IMR-90 (cell line): Measurements from ENCODE around the gene CCNK. TPM values are rescaled to one million over a fixed set of nuclear protein-coding genes. Genes with fewer than 3 reads are reported as not detected.

Experiments used
- ATAC-seq: fragments of 200-7000 bp; cut with Tn5 transposase; 2 replicates; pipeline ENCODE4 v1.9.1; 2020; ENCODE audit warnings: low read depth, mild to moderate bottlenecking, moderate library complexity
- BruUV-seq: library from RNA; stranded (reverse); fragments of 400-500 nt; replicated peaks from 2 replicates; lab custom pipeline; 2021; lab: Mats Ljungman, UMichigan
- CTCF ChIA-PET: fragments of 300-600 bp; formaldehyde crosslinking; extraction: SDS; loops from one replicate; lab custom pipeline; 2021; ENCODE audit warnings: antibody characterized with exemption; lab: Yijun Ruan, JAX
- POLR2A ChIA-PET: fragments of 300-600 bp; sonication (Branson Sonifier 250); formaldehyde crosslinking; loops from one replicate; lab custom pipeline; 2022; ENCODE audit warnings: antibody characterized with exemption; ENCODE audit not compliant: unreplicated experiment; lab: Charles Lee
- DNase-seq: peaks from one replicate; pipeline ENCODE4 v3.0.0; 2013
- H2AFZ ChIP-seq: replicated peaks from 2 replicates; pipeline ENCODE3; 2013; ENCODE audit warnings: low read length, mild to moderate bottlenecking; ENCODE audit not compliant: poor library complexity
- H2AK5ac ChIP-seq: 2 replicates; pipeline ENCODE4 v1.6.1; 2013; ENCODE audit warnings: low read depth, low read length, inconsistent platforms
- H2AK9ac ChIP-seq: replicated peaks from 2 replicates; pipeline ENCODE3; 2013; ENCODE audit warnings: mild to moderate bottlenecking, low read depth, low read length, moderate library complexity; ENCODE audit not compliant: poor library complexity
- H2BK120ac ChIP-seq: 2 replicates; pipeline ENCODE4 v1.6.1; 2013; ENCODE audit warnings: low read depth, low read length, inconsistent platforms
- H2BK15ac ChIP-seq: 3 replicates; pipeline ENCODE4 v1.6.1; 2013; ENCODE audit warnings: low read depth, low read length, inconsistent platforms
- H2BK20ac ChIP-seq: 2 replicates; pipeline ENCODE4 v1.6.1; 2013; ENCODE audit warnings: low read depth, mild to moderate bottlenecking, inconsistent platforms, low read length, moderate library complexity
- H2BK5ac ChIP-seq: 2 replicates; pipeline ENCODE4 v1.6.1; 2013; ENCODE audit warnings: mild to moderate bottlenecking, low read depth, low read length, inconsistent platforms; ENCODE audit not compliant: poor library complexity, severe bottlenecking
- H3K14ac ChIP-seq: replicated peaks from 2 replicates; pipeline ENCODE4 v1.6.1; 2013; ENCODE audit warnings: low read depth, low read length, inconsistent platforms
- H3K18ac ChIP-seq: 2 replicates; pipeline ENCODE4 v1.6.1; 2013; ENCODE audit warnings: low read depth, low read length, control low read depth
- H3K23ac ChIP-seq: 2 replicates; pipeline ENCODE4 v1.6.1; 2013; ENCODE audit warnings: low read depth, low read length, inconsistent platforms
- H3K27ac ChIP-seq: 2 replicates; pipeline ENCODE4 v1.5.1; 2013; ENCODE audit warnings: mild to moderate bottlenecking, control low read depth, low read length; ENCODE audit not compliant: insufficient read depth
- H3K27me3 ChIP-seq: 2 replicates; pipeline ENCODE4 v1.6.1; 2013; ENCODE audit warnings: low read length; ENCODE audit not compliant: control insufficient read depth, insufficient read depth
- H3K36me3 ChIP-seq: 2 replicates; pipeline ENCODE4 v1.6.1; 2013; ENCODE audit warnings: low read length, mixed read lengths; ENCODE audit not compliant: control insufficient read depth, insufficient read depth
- H3K4ac ChIP-seq: 2 replicates; pipeline ENCODE4 v1.6.1; 2013; ENCODE audit warnings: low read depth, low read length, inconsistent platforms
- H3K4me1 ChIP-seq: 2 replicates; pipeline ENCODE4 v1.6.1; 2013; ENCODE audit warnings: low read length, mixed read lengths; ENCODE audit not compliant: control insufficient read depth, insufficient read depth
- H3K4me2 ChIP-seq: 2 replicates; pipeline ENCODE4 v1.6.1; 2013; ENCODE audit warnings: low read depth, mild to moderate bottlenecking, control low read depth, low read length, moderate library complexity
- H3K4me3 ChIP-seq: 2 replicates; pipeline ENCODE4 v1.5.1; 2013; ENCODE audit warnings: low read depth, mild to moderate bottlenecking, control low read depth, low read length, moderate library complexity; ENCODE audit not compliant: insufficient read depth
- H3K56ac ChIP-seq: 2 replicates; pipeline ENCODE4 v1.6.1; 2013; ENCODE audit warnings: low read length, inconsistent platforms; ENCODE audit not compliant: insufficient read depth; ENCODE audit errors: extremely low read depth
- H3K79me1 ChIP-seq, 2 experiments: 2 replicates each; pipeline ENCODE4 v1.6.1; 2013; ENCODE audit warnings: low read length in 2 of 2, inconsistent platforms in 1 of 2, low read depth in 1 of 2
- H3K9ac ChIP-seq: 2 replicates; pipeline ENCODE4 v1.6.1; 2013; ENCODE audit warnings: low read depth, low read length, control low read depth
- H3K9me1 ChIP-seq: 2 replicates; pipeline ENCODE4 v1.6.1; 2013; ENCODE audit warnings: low read length, inconsistent platforms; ENCODE audit not compliant: insufficient read depth
- H3K9me3 ChIP-seq: 2 replicates; pipeline ENCODE4 v1.6.1; 2013; ENCODE audit warnings: low read length; ENCODE audit not compliant: control insufficient read depth, insufficient read depth
- H4K20me1 ChIP-seq: 2 replicates; pipeline ENCODE4 v1.6.1; 2013; ENCODE audit warnings: low read length, inconsistent platforms; ENCODE audit not compliant: insufficient read depth
- H4K5ac ChIP-seq: 2 replicates; pipeline ENCODE4 v1.6.1; 2013; ENCODE audit warnings: mild to moderate bottlenecking, low read depth, low read length, control low read depth
- H4K8ac ChIP-seq, 2 experiments: 2 replicates each; pipeline ENCODE4 v1.6.1; 2013; ENCODE audit warnings: low read depth in 2 of 2, low read length in 2 of 2, control low read depth in 1 of 2, inconsistent platforms in 1 of 2
- H4K91ac ChIP-seq: 2 replicates; pipeline ENCODE4 v1.6.1; 2013; ENCODE audit warnings: low read depth, low read length, inconsistent platforms; ENCODE audit not compliant: insufficient read depth
- CHD1 ChIP-seq: IDR thresholded peaks from 2 replicates; pipeline ENCODE4 v1.6.1; 2012; ENCODE audit warnings: low read depth, low read length, improper control_type of control experiment
- ELK1 ChIP-seq: fragments of 150-350 bp; IDR thresholded peaks from 2 replicates; pipeline ENCODE4 v1.6.1; 2016; ENCODE audit warnings: low read depth, mild to moderate bottlenecking, low read length, moderate library complexity, borderline replicate concordance
- MAFK ChIP-seq: IDR thresholded peaks from 2 replicates; pipeline ENCODE4 v1.6.1; 2012; ENCODE audit warnings: low read depth, low read length, improper control_type of control experiment
- MAZ ChIP-seq: IDR thresholded peaks from 2 replicates; pipeline ENCODE4 v1.6.1; 2012; ENCODE audit warnings: low read depth, mild to moderate bottlenecking, low read length, improper control_type of control experiment, moderate library complexity, borderline replicate concordance
- MXI1 ChIP-seq: IDR thresholded peaks from 2 replicates; pipeline ENCODE4 v1.6.1; 2012; ENCODE audit warnings: low read depth, mild to moderate bottlenecking, low read length, moderate library complexity, borderline replicate concordance
- RAD21 ChIP-seq: IDR thresholded peaks from 2 replicates; pipeline ENCODE4 v1.6.1; 2012; ENCODE audit warnings: low read length, improper control_type of control experiment
- RFX5 ChIP-seq: IDR thresholded peaks from 2 replicates; pipeline ENCODE4 v1.8.0; 2012; ENCODE audit warnings: low read depth, mild to moderate bottlenecking, low read length, moderate library complexity
- SMC3 ChIP-seq: fragments of 150-350 bp; IDR thresholded peaks from 2 replicates; pipeline ENCODE4 v1.6.1; 2016; ENCODE audit warnings: low read depth, mild to moderate bottlenecking, antibody characterized with exemption, low read length, moderate library complexity
- WGBS, 2 experiments: methylation state at CpG; one replicate each; pipeline versions ENCODE4 v1.1.5 to v1.1.7; 2013; ENCODE audit warnings: missing lambda C conversion rate in 2 of 2; ENCODE audit not compliant: insufficient read length in 1 of 2; ENCODE audit errors: extremely low coverage in 2 of 2; 5-methylcytosine and 5-hydroxymethylcytosine counted together
- dilution Hi-C: fragments of 300-500 bp; cut with HindIII; formaldehyde crosslinking; loops from one replicate; pipeline ENCODE4 v1.14.3; 2018; ENCODE audit warnings: low sequenced_read_pairs; ENCODE audit not compliant: unreplicated experiment
- in situ Hi-C: fragments of 300-500 bp; cut with MboI; formaldehyde crosslinking; loops from 3 replicates; pipeline ENCODE4 v1.14.3; 2019; ENCODE audit warnings: low sequenced_read_pairs, inconsistent platforms, mixed read lengths
- intact Hi-C: fragments of 100-400 bp; cut with micrococcal nuclease; formaldehyde crosslinking; loops from 2 replicates; pipeline ENCODE4 v1.10.0; 2022
- polyA plus RNA-seq, 3 experiments: library from polyadenylated mRNA; depleted of rRNA; stranded (reverse); fragments of >200 nt; gene quantifications; 2 replicates each; pipeline ENCODE4 v1.2.3, GENCODE V29; 2012; ENCODE audit warnings: low replicate concordance in 1 of 3
- total RNA-seq: library from RNA; depleted of rRNA; stranded (reverse); fragments of >200 nt; gene quantifications from 2 replicates; pipeline ENCODE4 v1.2.3, GENCODE V29; 2012
- TF ChIP-seq, protein P1 (sequence below): fragments of 150-350 bp; IDR thresholded peaks from 2 replicates; pipeline ENCODE4 v1.6.1; 2017; ENCODE audit warnings: mild to moderate bottlenecking, antibody characterized with exemption, low read length, low read depth

Gene CCNK
- total and polyA plus RNA-seq, 2 of the 4 experiments (the other 2 are of a cell fraction): 18.8 to 38.3 TPM

- Histone ChIP-seq H2BK5ac (no peak overlapping the region), H3K56ac (no peak overlapping the region), H2AK9ac (no peak overlapping the region), H3K36me3 (peaks cover 5% of the 10 kb centered on the region), H3K9me3 (no peaks in the 10 kb centered on the region), H4K20me1 (peaks cover 41% of the 10 kb centered on the region), H3K4me2 (no peak overlapping the region), H4K8ac (no peak overlapping the region), H3K14ac (no peak overlapping the region), H2BK20ac (no peak overlapping the region), H3K23ac (no peak overlapping the region), H3K18ac (no peak overlapping the region), H3K9me1 (peaks cover 10% of the 10 kb centered on the region), H3K27me3 (no peaks in the 10 kb centered on the region), H2AK5ac (no peak overlapping the region), H3K79me1 (peaks cover 20 to 76% of the 10 kb centered on the region in 2 experiments), H3K27ac (no peak overlapping the region), H3K4me1 (peaks cover 25% of the 10 kb centered on the region), H4K91ac (no peak overlapping the region), H3K4ac (0 out of 2 replicates have a peak overlapping the region, but pooled peaks have one; percentile 2), H4K5ac (no peak overlapping the region), H2BK120ac (no peak overlapping the region), H2BK15ac (no peak overlapping the region), H3K9ac (no peak overlapping the region), H2AFZ (no peak overlapping the region), H3K4me3 (no peak overlapping the region)
- intact Hi-C loops (no loop called here), dilution Hi-C loops (no loop called here), in situ Hi-C loops (no loop called here)
- DNase-seq (no peak), ATAC-seq (no peak)
- CTCF ChIA-PET: no interaction called here
- POLR2A ChIA-PET: no interaction called here
- 100% methylated on average over 1 of the region's 8 CpGs; no CpG with 5 or more reads in 1 of the 2 experiments for WGBS, 2 experiments
- BruUV-seq: no TSS peak
- TF ChIP-seq, protein P1, sequence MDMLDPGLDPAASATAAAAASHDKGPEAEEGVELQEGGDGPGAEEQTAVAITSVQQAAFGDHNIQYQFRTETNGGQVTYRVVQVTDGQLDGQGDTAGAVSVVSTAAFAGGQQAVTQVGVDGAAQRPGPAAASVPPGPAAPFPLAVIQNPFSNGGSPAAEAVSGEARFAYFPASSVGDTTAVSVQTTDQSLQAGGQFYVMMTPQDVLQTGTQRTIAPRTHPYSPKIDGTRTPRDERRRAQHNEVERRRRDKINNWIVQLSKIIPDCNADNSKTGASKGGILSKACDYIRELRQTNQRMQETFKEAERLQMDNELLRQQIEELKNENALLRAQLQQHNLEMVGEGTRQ: no peak
- no peak for TF ChIP-seq CHD1
- TF ChIP-seq SMC3: no peak
- no peak for TF ChIP-seq ELK1
- no peak for TF ChIP-seq MXI1
- TF ChIP-seq RAD21: no peak
- no peak for TF ChIP-seq RFX5
- TF ChIP-seq MAFK: no peak
- no peak for TF ChIP-seq MAZ
These were observed 38.2 kb downstream of the CCNK start for GRCh38 chr14:99519347-99519881.
